CD4-positive, alpha-beta T cell (primary cell): Measurements from ENCODE around the gene PSMC3. TPM values are rescaled to one million over a fixed set of nuclear protein-coding genes. Genes with fewer than 3 reads are reported as not detected.

Experiments used
- ATAC-seq: fragments of 200-7000 bp; cut with Tn5 transposase; one replicate; pipeline ENCODE4 v1.10.0; 2022; ENCODE audit warnings: mild to moderate bottlenecking; ENCODE audit not compliant: poor library complexity
- CTCF ChIA-PET: fragments of 350-600 bp; sonication (Branson Sonifier 250); formaldehyde crosslinking; loops from one replicate; lab custom pipeline; 2021; ENCODE audit warnings: antibody characterized with exemption, inconsistent platforms; lab: Charles Lee
- POLR2A ChIA-PET: fragments of 350-600 bp; sonication (Branson Sonifier 250); formaldehyde crosslinking; loops from one replicate; lab custom pipeline; 2021; ENCODE audit warnings: antibody characterized with exemption, inconsistent platforms; lab: Charles Lee
- DNase-seq, 14 experiments: peaks; one replicate each; pipeline ENCODE4 v3.0.0-alpha.2; 2013 to 2020; ENCODE audit warnings: mixed read lengths in 2 of 14
- H3K27ac ChIP-seq, 2 donors: one replicate each; pipeline versions ENCODE4 v1.5.1 to v1.7.0; 2013; ENCODE audit warnings: low read length in 2 of 2, low read depth in 1 of 2, mild to moderate bottlenecking in 1 of 2
- H3K27me3 ChIP-seq, 2 experiments: 1 replicate in 1 of 2; 2 replicates in 1 of 2; pipeline versions ENCODE4 v1.6.1 to v1.7.0; 2013; ENCODE audit warnings: low read length in 2 of 2, control low read depth in 1 of 2, mild to moderate bottlenecking in 1 of 2, moderate library complexity in 1 of 2; ENCODE audit not compliant: insufficient read depth in 2 of 2, control insufficient read depth in 1 of 2
- H3K36me3 ChIP-seq: one replicate; pipeline ENCODE4 v1.6.1; 2013; ENCODE audit warnings: low read length, control low read depth; ENCODE audit not compliant: insufficient read depth
- H3K4me1 ChIP-seq: one replicate; pipeline ENCODE4 v1.6.1; 2013; ENCODE audit warnings: low read length, control low read depth; ENCODE audit not compliant: insufficient read depth
- H3K4me3 ChIP-seq: one replicate; pipeline ENCODE4 v1.5.1; 2013; ENCODE audit warnings: mild to moderate bottlenecking, low read length, moderate library complexity
- H3K9me3 ChIP-seq, 2 experiments: 1 replicate in 1 of 2; 2 replicates in 1 of 2; pipeline versions ENCODE4 v1.6.1 to v1.7.0; 2013; ENCODE audit warnings: low read length in 2 of 2, mild to moderate bottlenecking in 2 of 2, control low read depth in 1 of 2, moderate library complexity in 1 of 2; ENCODE audit not compliant: control insufficient read depth in 1 of 2, insufficient read depth in 1 of 2
- H3K27ac Mint-ChIP-seq: one replicate; pipeline ENCODE4 v1.8.0; 2020; ENCODE audit warnings: mixed read lengths
- H3K27me3 Mint-ChIP-seq: one replicate; pipeline ENCODE4 v1.8.0; 2021; ENCODE audit warnings: mixed read lengths
- H3K36me3 Mint-ChIP-seq: one replicate; pipeline ENCODE4 v1.8.0; 2021; ENCODE audit warnings: low read depth, mixed read lengths
- H3K4me1 Mint-ChIP-seq: one replicate; pipeline ENCODE4 v1.8.0; 2021; ENCODE audit warnings: low read depth, mixed read lengths
- H3K4me3 Mint-ChIP-seq: one replicate; pipeline ENCODE4 v1.8.0; 2020; ENCODE audit warnings: mild to moderate bottlenecking, mixed read lengths
- H3K9me3 Mint-ChIP-seq: one replicate; pipeline ENCODE4 v1.8.0; 2020; ENCODE audit warnings: mixed read lengths
- intact Hi-C, 2 experiments: fragments of 100-400 bp; cut with DNase I in 1 of 2; cut with micrococcal nuclease in 1 of 2; formaldehyde crosslinking; loops; one replicate each; pipeline versions ENCODE4 v1.15.1 to v1.9.0; 2023 to 2025; cut with DNase I, micrococcal nuclease
- total RNA-seq, 174 experiments: library from RNA in 2 of 174; stranded (reverse) in 2 of 174; gene quantifications; one replicate each; pipeline ENCODE4 v1.2.3 and lab custom pipeline; 2021 to 2026
- TF ChIP-seq, protein P1 (sequence below): fragments of 200-600 bp; IDR thresholded peaks from one replicate; pipeline ENCODE4 v1.8.0; 2022; ENCODE audit warnings: antibody characterized with exemption, mild to moderate bottlenecking

Gene PSMC3
- total RNA-seq, 2 experiments from 2014 or later, result 51.3 to 59.5 TPM

DNA sequence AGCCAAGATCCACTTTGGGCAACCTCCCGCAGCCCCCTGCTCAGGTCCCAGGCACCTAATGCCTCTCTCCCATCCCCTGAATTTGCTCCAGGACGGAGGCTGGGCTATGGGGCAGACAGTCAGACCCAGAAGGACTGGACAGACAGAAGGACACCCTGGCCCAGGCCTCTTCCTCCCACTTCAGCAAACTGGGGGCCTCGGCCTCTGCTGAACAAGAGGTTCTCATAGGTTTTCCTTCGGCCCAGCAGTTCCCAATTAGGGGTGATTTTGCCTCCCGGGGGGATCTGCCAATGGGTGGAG is 51.6 kb downstream of the PSMC3 start:
- no peak overlapping the region for H3K27ac Mint-ChIP-seq
- no peak for DNase-seq
- ChIA-PET CTCF (interaction anchor here (0.7 to 6.1 kb wide), 13 partner anchors 11 to 79 kb away, joined by 3 to 43 read pairs (median 4); no protein-coding TSS in a partner anchor), POLR2A (interaction anchor here (0.7 to 1.6 kb wide), 8 partner anchors 17 to 52 kb away, joined by 3 to 12 read pairs (median 6); partner anchors contain the start of genes PSMC3 and SLC39A13)
- Histone ChIP-seq H3K27me3 (no peaks in the 10 kb centered on the region), H3K27ac (no peak overlapping the region), H3K9me3 (no peaks in the 10 kb centered on the region), H3K4me3 (no peak overlapping the region), H3K36me3 (no peaks in the 10 kb centered on the region), H3K4me1 (peaks cover 13% of the 10 kb centered on the region)
- TF ChIP-seq, protein P1, sequence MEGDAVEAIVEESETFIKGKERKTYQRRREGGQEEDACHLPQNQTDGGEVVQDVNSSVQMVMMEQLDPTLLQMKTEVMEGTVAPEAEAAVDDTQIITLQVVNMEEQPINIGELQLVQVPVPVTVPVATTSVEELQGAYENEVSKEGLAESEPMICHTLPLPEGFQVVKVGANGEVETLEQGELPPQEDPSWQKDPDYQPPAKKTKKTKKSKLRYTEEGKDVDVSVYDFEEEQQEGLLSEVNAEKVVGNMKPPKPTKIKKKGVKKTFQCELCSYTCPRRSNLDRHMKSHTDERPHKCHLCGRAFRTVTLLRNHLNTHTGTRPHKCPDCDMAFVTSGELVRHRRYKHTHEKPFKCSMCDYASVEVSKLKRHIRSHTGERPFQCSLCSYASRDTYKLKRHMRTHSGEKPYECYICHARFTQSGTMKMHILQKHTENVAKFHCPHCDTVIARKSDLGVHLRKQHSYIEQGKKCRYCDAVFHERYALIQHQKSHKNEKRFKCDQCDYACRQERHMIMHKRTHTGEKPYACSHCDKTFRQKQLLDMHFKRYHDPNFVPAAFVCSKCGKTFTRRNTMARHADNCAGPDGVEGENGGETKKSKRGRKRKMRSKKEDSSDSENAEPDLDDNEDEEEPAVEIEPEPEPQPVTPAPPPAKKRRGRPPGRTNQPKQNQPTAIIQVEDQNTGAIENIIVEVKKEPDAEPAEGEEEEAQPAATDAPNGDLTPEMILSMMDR, result no peak
- no peaks in the 10 kb centered on the region for H3K27me3 Mint-ChIP-seq
- no peak for ATAC-seq
- no peaks in the 10 kb centered on the region for H3K4me1 Mint-ChIP-seq
- no peaks in the 10 kb centered on the region for H3K36me3 Mint-ChIP-seq
- no peak overlapping the region for H3K4me3 Mint-ChIP-seq
- H3K9me3 Mint-ChIP-seq, result no peaks in the 10 kb centered on the region
- intact Hi-C loops, result loop anchor here (1.0 to 5.0 kb wide), 6 partner anchors 20 to 478 kb away; partner anchors contain the start of gene SLC39A13 (in 2 of the 2)

DNA sequence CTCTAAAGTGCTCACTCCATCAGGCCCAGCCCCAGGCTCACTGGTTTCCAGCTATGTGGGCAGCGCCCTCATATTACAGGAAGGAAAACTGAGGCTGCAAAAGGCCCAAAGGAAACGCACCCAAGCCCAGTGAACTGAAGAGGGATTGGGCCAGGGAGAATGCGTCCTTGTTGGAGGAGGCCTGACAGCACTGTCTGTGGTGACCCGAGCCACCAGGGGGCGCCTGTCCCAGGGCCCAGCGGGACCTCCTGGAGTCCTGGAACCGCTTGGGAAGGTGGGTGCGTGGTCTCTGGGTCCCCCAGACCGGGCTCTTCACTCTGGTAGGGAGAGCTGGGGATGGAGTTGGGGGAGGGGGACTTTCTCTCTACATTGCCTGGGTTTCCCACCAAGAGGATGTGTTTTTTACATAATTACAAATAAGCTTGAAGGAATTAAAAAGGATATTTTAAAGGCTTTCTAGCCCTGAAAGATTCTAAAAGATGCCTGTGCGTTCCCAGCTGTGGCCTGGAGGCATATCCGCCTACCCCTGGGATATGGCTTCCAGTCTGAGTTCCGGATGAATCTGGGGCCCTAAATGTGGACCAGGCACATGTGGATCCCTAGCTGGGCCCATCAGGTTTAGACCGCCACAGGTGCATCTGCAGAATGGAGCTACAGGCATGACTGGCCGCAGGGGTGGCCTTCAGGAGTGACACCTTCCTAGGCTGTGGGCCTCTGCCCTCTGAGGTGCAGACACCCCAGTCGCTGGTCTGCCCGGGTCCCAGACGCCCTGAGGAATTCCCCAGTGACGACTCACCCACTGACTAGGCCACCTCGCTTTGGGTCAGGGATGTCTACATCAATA is 52.1 kb downstream of the PSMC3 start:
- no peaks in the 10 kb centered on the region for H3K27me3 Mint-ChIP-seq
- ChIA-PET POLR2A (interaction anchor here (0.7 to 1.6 kb wide), 9 partner anchors 18 to 52 kb away, joined by 3 to 12 read pairs (median 5); partner anchors contain the start of genes PSMC3 and SLC39A13), CTCF (interaction anchor here (0.7 to 6.1 kb wide), 13 partner anchors 10 to 80 kb away, joined by 3 to 43 read pairs (median 4); no protein-coding TSS in a partner anchor)
- ATAC-seq, result peak; percentile 95
- Histone ChIP-seq H3K36me3 (no peaks in the 10 kb centered on the region), H3K4me3 (no peak overlapping the region), H3K9me3 (no peaks in the 10 kb centered on the region), H3K4me1 (peaks cover 13% of the 10 kb centered on the region), H3K27me3 (no peaks in the 10 kb centered on the region), H3K27ac (no peak overlapping the region)
- DNase-seq, result peak; percentile 73 to 93 (median 84)
- no peaks in the 10 kb centered on the region for H3K36me3 Mint-ChIP-seq
- intact Hi-C loops, result loop anchor here (1.0 to 5.0 kb wide), 6 partner anchors 21 to 478 kb away; partner anchors contain the start of gene SLC39A13 (in 2 of the 2)
- H3K4me3 Mint-ChIP-seq, result no peak overlapping the region
- H3K9me3 Mint-ChIP-seq, result no peaks in the 10 kb centered on the region
- no peak overlapping the region for H3K27ac Mint-ChIP-seq
- TF ChIP-seq, protein P1, result peak; percentile 93
- no peaks in the 10 kb centered on the region for H3K4me1 Mint-ChIP-seq

DNA sequence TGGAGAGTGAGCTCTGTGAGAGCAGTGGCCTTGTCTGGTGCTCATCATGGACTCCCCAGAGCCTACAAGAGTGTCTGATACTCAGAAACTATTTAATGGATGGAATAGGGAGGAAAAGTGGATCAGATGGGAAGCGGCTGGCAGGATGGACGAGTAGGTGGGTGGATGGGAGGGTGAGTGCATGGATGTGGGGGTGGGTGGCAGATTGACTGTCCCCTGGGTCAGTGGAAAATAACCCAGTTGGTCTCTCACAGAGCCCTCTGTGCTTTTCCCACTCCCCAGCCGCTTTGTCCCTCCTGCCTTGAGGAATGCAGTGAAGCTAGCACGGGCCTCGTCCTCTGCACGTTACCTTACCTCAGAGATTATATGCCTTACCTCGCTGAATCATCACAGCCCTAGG is 53.8 kb downstream of the PSMC3 start:
- POLR2A ChIA-PET, result no interaction called here
- Histone ChIP-seq H3K36me3 (no peaks in the 10 kb centered on the region), H3K9me3 (no peaks in the 10 kb centered on the region), H3K27ac (no peak overlapping the region), H3K27me3 (no peaks in the 10 kb centered on the region), H3K4me1 (peaks cover 10% of the 10 kb centered on the region), H3K4me3 (no peak overlapping the region)
- H3K27ac Mint-ChIP-seq, result no peak overlapping the region
- DNase-seq (no peak), ATAC-seq (no peak)
- no peaks in the 10 kb centered on the region for H3K36me3 Mint-ChIP-seq
- CTCF ChIA-PET, result interaction anchor here (1.4 to 6.1 kb wide), 2 partner anchors 30 to 39 kb away, joined by 4 to 43 read pairs; no protein-coding TSS in a partner anchor
- H3K9me3 Mint-ChIP-seq, result no peaks in the 10 kb centered on the region
- intact Hi-C loops, result loop anchor here in 1 of 2 experiments (5.0 kb wide), 1 partner anchor 480 kb away; no protein-coding TSS in a partner anchor
- H3K27me3 Mint-ChIP-seq, result no peaks in the 10 kb centered on the region
- no peaks in the 10 kb centered on the region for H3K4me1 Mint-ChIP-seq
- H3K4me3 Mint-ChIP-seq, result no peak overlapping the region
- TF ChIP-seq, protein P1, result no peak
